OCI-LY1 (cell line): ENCODE data around the gene SLC24A4.

Experiments
- H2AFZ ChIP-seq: fragments of 200-600 bp; sonication (generic), shearing (Covaris generic); 2 replicates; pipeline ENCODE4 v1.6.0; 2014; ENCODE audit warnings: antibody characterized with exemption, mild to moderate bottlenecking, low read length
- H3F3A ChIP-seq: fragments of 200-600 bp; sonication (generic), shearing (Covaris generic); 2 replicates; pipeline ENCODE4 v1.6.0; 2014; ENCODE audit warnings: mild to moderate bottlenecking, antibody characterized with exemption, low read length, moderate library complexity; ENCODE audit not compliant: insufficient read depth
- H3K27ac ChIP-seq: fragments of 200-600 bp; sonication (generic); 2 replicates; pipeline ENCODE4 v1.5.1; 2014; ENCODE audit warnings: low read length, mixed run types, mild to moderate bottlenecking, low read depth; ENCODE audit not compliant: poor library complexity, severe bottlenecking
- H3K27me3 ChIP-seq: fragments of 200-600 bp; sonication (generic); 2 replicates; pipeline ENCODE4 v1.6.0; 2014; ENCODE audit warnings: antibody characterized with exemption, mild to moderate bottlenecking, low read length, moderate library complexity; ENCODE audit not compliant: insufficient read depth
- H3K36me3 ChIP-seq: fragments of 200-600 bp; sonication (generic); 2 replicates; pipeline ENCODE4 v1.6.1; 2014; ENCODE audit warnings: mild to moderate bottlenecking, antibody characterized with exemption, low read length, moderate library complexity, mixed read lengths; ENCODE audit not compliant: insufficient read depth
- H3K4me1 ChIP-seq: fragments of 200-600 bp; sonication (generic); 2 replicates; pipeline ENCODE4 v1.5.1; 2014; ENCODE audit warnings: mild to moderate bottlenecking, low read length, moderate library complexity; ENCODE audit not compliant: insufficient read depth, severe bottlenecking
- H3K4me2 ChIP-seq: fragments of 200-600 bp; sonication (generic), shearing (Covaris generic); 2 replicates; pipeline ENCODE4 v1.6.1; 2014; ENCODE audit warnings: low read length
- H3K4me3 ChIP-seq: fragments of 200-600 bp; sonication (generic); 2 replicates; pipeline ENCODE4 v1.5.1; 2014; ENCODE audit warnings: low read length, low read depth, mild to moderate bottlenecking, mixed read lengths; ENCODE audit not compliant: poor library complexity, severe bottlenecking
- H3K79me2 ChIP-seq: fragments of 200-600 bp; shearing (Covaris generic); 2 replicates; pipeline ENCODE4 v1.6.1; 2016; ENCODE audit warnings: mixed run types, low read length, mixed read lengths; ENCODE audit not compliant: insufficient read depth
- H3K9ac ChIP-seq: fragments of 200-600 bp; sonication (generic), shearing (Covaris generic); 2 replicates; pipeline ENCODE4 v1.6.1; 2014; ENCODE audit warnings: mild to moderate bottlenecking, low read length, mixed read lengths
- H3K9me2 ChIP-seq: fragments of 200-600 bp; sonication (generic), shearing (Covaris generic); 2 replicates; pipeline ENCODE4 v1.6.1; 2014; ENCODE audit warnings: low read depth, mild to moderate bottlenecking, low read length, mixed read lengths
- H3K9me3 ChIP-seq: fragments of 200-600 bp; shearing (Covaris generic); 2 replicates; pipeline ENCODE4 v1.6.1; 2014; ENCODE audit warnings: low read length, mixed read lengths
- H4K20me1 ChIP-seq: fragments of 200-600 bp; sonication (generic), shearing (Covaris generic); 2 replicates; pipeline ENCODE4 v1.6.0; 2016; ENCODE audit warnings: mild to moderate bottlenecking, low read length; ENCODE audit not compliant: insufficient read depth
- CTCF ChIP-seq: fragments of 200-600 bp; sonication (generic), shearing (Covaris generic); IDR thresholded peaks from 2 replicates; pipeline ENCODE4 v1.5.1; 2017; ENCODE audit warnings: mild to moderate bottlenecking, antibody characterized with exemption, low read length, moderate library complexity, mixed read lengths
- EZH2 ChIP-seq: fragments of 200-600 bp; sonication (generic), shearing (Covaris generic); IDR thresholded peaks from 2 replicates; pipeline ENCODE4 v1.8.0; 2017; ENCODE audit warnings: borderline replicate concordance, mixed run types, mild to moderate bottlenecking, antibody characterized with exemption, low read length, moderate library complexity, mixed read lengths

SLC24A4 gene

GRCh38 chr14:92492258-92492657, 169.3 kb downstream of the SLC24A4 start:
- H3K27me3 ChIP-seq, result no peaks in the 10 kb centered on the region
- no peak overlapping the region for H3K27ac ChIP-seq
- no peaks in the 10 kb centered on the region for H3K9me2 ChIP-seq
- no peak overlapping the region for H2AFZ ChIP-seq
- H4K20me1 ChIP-seq, result no peaks in the 10 kb centered on the region
- no peak overlapping the region for H3K4me2 ChIP-seq
- no peak for TF ChIP-seq EZH2
- TF ChIP-seq CTCF, result no peak
- H3K4me3 ChIP-seq, result no peak overlapping the region
- H3K79me2 ChIP-seq, result no peaks in the 10 kb centered on the region
- no peak overlapping the region for H3K9ac ChIP-seq
- no peaks in the 10 kb centered on the region for H3K36me3 ChIP-seq
- H3K9me3 ChIP-seq, result no peaks in the 10 kb centered on the region
- H3K4me1 ChIP-seq, result no peaks in the 10 kb centered on the region
- H3F3A ChIP-seq, result no peaks in the 10 kb centered on the region

- H3K9me3 ChIP-seq, result no peaks in the 10 kb centered on the region
- H3K27me3 ChIP-seq, result no peaks in the 10 kb centered on the region
- H3K79me2 ChIP-seq, result no peaks in the 10 kb centered on the region
- H3K4me3 ChIP-seq, result no peak overlapping the region
- no peak overlapping the region for H2AFZ ChIP-seq
- no peaks in the 10 kb centered on the region for H3K9me2 ChIP-seq
- no peaks in the 10 kb centered on the region for H3K4me1 ChIP-seq
- TF ChIP-seq CTCF (no peak), EZH2 (no peak)
- no peaks in the 10 kb centered on the region for H3K36me3 ChIP-seq
- H3F3A ChIP-seq, result no peaks in the 10 kb centered on the region
- no peak overlapping the region for H3K27ac ChIP-seq
- no peak overlapping the region for H3K4me2 ChIP-seq
- no peaks in the 10 kb centered on the region for H4K20me1 ChIP-seq
- H3K9ac ChIP-seq, result no peak overlapping the region
Measured at GRCh38 chr14:92493024-92493423, 170.1 kb downstream of the SLC24A4 start.

GRCh38 chr14:92493492-92493891, 170.5 kb downstream of the SLC24A4 start:
- H2AFZ ChIP-seq, result no peak overlapping the region

More at GRCh38 chr14:92493492-92493891, 170.5 kb downstream of the SLC24A4 start:
- TF ChIP-seq EZH2 (no peak), CTCF (no peak)
- Histone ChIP-seq H3K9me2 (no peaks in the 10 kb centered on the region), H3K9me3 (no peaks in the 10 kb centered on the region), H3K4me3 (no peak overlapping the region), H3K4me1 (no peaks in the 10 kb centered on the region), H3K36me3 (no peaks in the 10 kb centered on the region), H3K79me2 (no peaks in the 10 kb centered on the region), H4K20me1 (no peaks in the 10 kb centered on the region), H3K9ac (no peak overlapping the region), H3K27ac (no peak overlapping the region), H3K27me3 (no peaks in the 10 kb centered on the region), H3F3A (no peaks in the 10 kb centered on the region), H3K4me2 (no peak overlapping the region)
